HepG2 (cell line): ENCODE measurements around the gene FILIP1. TPM values are rescaled to one million over a fixed set of nuclear protein-coding genes. Genes with fewer than 3 reads are reported as not detected.

Experiments
- ATAC-seq: fragments of 200-7000 bp; cut with Tn5 transposase; 3 replicates; pipeline ENCODE4 v1.9.1; 2020; ENCODE audit warnings: mild to moderate bottlenecking, moderate library complexity
- BruUV-seq: library from RNA; stranded (reverse); fragments of 400-500 nt; replicated peaks from 2 replicates; lab custom pipeline; 2021; lab: Mats Ljungman, UMichigan
- CTCF ChIA-PET: fragments of 300-600 bp; formaldehyde crosslinking; extraction: SDS; loops from one replicate; lab custom pipeline; 2021; ENCODE audit warnings: low total read pairs, inconsistent platforms, low intra/inter-chr PET ratio; lab: Yijun Ruan, JAX
- POLR2A ChIA-PET: fragments of 350-600 bp; sonication (Branson Sonifier 250); formaldehyde crosslinking; loops from one replicate; lab custom pipeline; 2020; ENCODE audit warnings: antibody characterized with exemption, inconsistent platforms; lab: Yijun Ruan, JAX
- DNase-seq: peaks from one replicate; pipeline ENCODE4 v3.0.0-alpha.2; 2015; ENCODE audit warnings: low spot score
- FAIRE-seq: peaks from 3 replicates; lab custom pipeline; 2011; peaks lifted over from hg19 to GRCh38; lab: Jason Lieb, UNC
- H2AFZ ChIP-seq: one replicate; pipeline ENCODE4 v1.6.1; 2011; ENCODE audit warnings: low read length, inconsistent platforms
- H3K27ac ChIP-seq: fragments of 300-600 bp; 3 replicates; pipeline ENCODE4 v1.8.0; 2011; ENCODE audit warnings: mixed run types, mild to moderate bottlenecking, mixed read lengths, low read length, inconsistent platforms; ENCODE audit not compliant: insufficient read depth; ENCODE audit errors: extremely low read length
- H3K27me3 ChIP-seq, 2 experiments: fragments of 200-600 bp in 1 of 2; 2 replicates in 1 of 2; 3 replicates in 1 of 2; pipeline versions ENCODE4 v1.6.0 to v1.8.0; 2011; ENCODE audit warnings: low read length in 2 of 2, mild to moderate bottlenecking in 2 of 2, moderate library complexity in 2 of 2, inconsistent platforms in 1 of 2; ENCODE audit not compliant: insufficient read depth in 2 of 2, control insufficient read depth in 1 of 2
- H3K36me3 ChIP-seq, 2 experiments: fragments of 200-600 bp in 1 of 2; replicated peaks in 1 of 2; 2 replicates in 1 of 2; 3 replicates in 1 of 2; pipeline versions ENCODE4 v1.5.1 to v1.8.0; 2011; ENCODE audit warnings: low read length in 2 of 2, inconsistent platforms in 1 of 2; ENCODE audit not compliant: insufficient read depth in 2 of 2, control insufficient read depth in 1 of 2
- H3K4me1 ChIP-seq: 2 replicates; pipeline ENCODE4 v1.5.1; 2012; ENCODE audit warnings: low read length, inconsistent platforms; ENCODE audit not compliant: insufficient read depth
- H3K4me2 ChIP-seq: 2 replicates; pipeline ENCODE4 v1.6.0; 2011; ENCODE audit warnings: low read depth, low read length, inconsistent platforms
- H3K4me3 ChIP-seq, 3 experiments: fragments of 200-600 bp in 1 of 3; sonication (generic), shearing (Covaris generic) in 1 of 3; replicated peaks in 1 of 3; 2 replicates each; pipeline ENCODE4 v1.5.1; 2011 to 2016; ENCODE audit warnings: low read length in 3 of 3, inconsistent platforms in 2 of 3, low read depth in 2 of 3, mild to moderate bottlenecking in 2 of 3, control low read depth in 1 of 3, mixed read lengths in 1 of 3; ENCODE audit not compliant: insufficient read depth in 1 of 3
- H3K79me2 ChIP-seq: one replicate; pipeline ENCODE4 v1.6.1; 2011; ENCODE audit warnings: low read length, inconsistent platforms; ENCODE audit not compliant: insufficient read depth
- H3K9ac ChIP-seq: 2 replicates; pipeline ENCODE4 v1.6.0; 2011; ENCODE audit warnings: mild to moderate bottlenecking, low read depth, low read length, inconsistent platforms; ENCODE audit not compliant: insufficient read depth
- H3K9me3 ChIP-seq: 2 replicates; pipeline ENCODE4 v1.5.1; 2012; ENCODE audit warnings: mild to moderate bottlenecking, low read length
- H4K20me1 ChIP-seq: 2 replicates; pipeline ENCODE4 v1.6.0; 2011; ENCODE audit warnings: inconsistent platforms, mild to moderate bottlenecking, low read length, moderate library complexity; ENCODE audit not compliant: insufficient read depth
- ADNP ChIP-seq: sonication (generic); formaldehyde crosslinking; IDR thresholded peaks from 2 replicates; pipeline ENCODE4 v1.4.0; 2020; ENCODE audit warnings: missing genetic modification reagents
- ATRX ChIP-seq: sonication (generic); formaldehyde crosslinking; IDR thresholded peaks from 2 replicates; pipeline ENCODE4 v1.4.0; 2020; ENCODE audit warnings: missing genetic modification reagents, borderline replicate concordance
- CCAR2 ChIP-seq: fragments of 200-400 bp; formaldehyde crosslinking; optimal IDR thresholded peaks from 2 replicates; pipeline ENCODE3; 2018; ENCODE audit warnings: low read depth, mild to moderate bottlenecking, low read length, moderate library complexity
- HNRNPK ChIP-seq: fragments of 200-400 bp; formaldehyde crosslinking; IDR thresholded peaks from 2 replicates; pipeline ENCODE4 v1.6.1; 2018; ENCODE audit warnings: low read length, low read depth, moderate library complexity, mild to moderate bottlenecking; ENCODE audit not compliant: poor library complexity, severe bottlenecking
- JUNB ChIP-seq: sonication (generic); formaldehyde crosslinking; IDR thresholded peaks from 2 replicates; pipeline ENCODE4 v1.8.0; 2022; ENCODE audit warnings: missing genetic modification reagents, mild to moderate bottlenecking, borderline replicate concordance
- MEIS2 ChIP-seq: sonication (generic); formaldehyde crosslinking; IDR thresholded peaks from 2 replicates; pipeline ENCODE4 v1.9.0; 2021; ENCODE audit warnings: mild to moderate bottlenecking, missing genetic modification reagents
- NCOA1 ChIP-seq: sonication (generic); formaldehyde crosslinking; IDR thresholded peaks from 2 replicates; pipeline ENCODE4 v1.9.0; 2021; ENCODE audit warnings: missing genetic modification reagents
- STAG1 ChIP-seq: sonication (generic); formaldehyde crosslinking; IDR thresholded peaks from 2 replicates; pipeline ENCODE4 v1.4.0; 2020; ENCODE audit warnings: missing genetic modification reagents
- ZNF567 ChIP-seq: sonication (generic); formaldehyde crosslinking; IDR thresholded peaks from 2 replicates; pipeline ENCODE4 v1.8.1; 2023; ENCODE audit warnings: mild to moderate bottlenecking, missing genetic modification reagents, borderline replicate concordance
- ZNF674 ChIP-seq: sonication (generic); formaldehyde crosslinking; IDR thresholded peaks from 2 replicates; pipeline ENCODE4 v1.5.0; 2020; ENCODE audit warnings: low read depth, mild to moderate bottlenecking, missing genetic modification reagents
- ZNF781 ChIP-seq: sonication (generic); formaldehyde crosslinking; IDR thresholded peaks from 2 replicates; pipeline ENCODE4 v1.5.1; 2020; ENCODE audit warnings: borderline replicate concordance, mild to moderate bottlenecking, missing genetic modification reagents; ENCODE audit errors: not compliant biosample characterization
- ZNF790 ChIP-seq: sonication (generic); formaldehyde crosslinking; IDR thresholded peaks from 2 replicates; pipeline ENCODE4 v1.8.0; 2022; ENCODE audit warnings: missing genetic modification reagents, mild to moderate bottlenecking, borderline replicate concordance
- ZSCAN20 ChIP-seq: sonication (generic); formaldehyde crosslinking; IDR thresholded peaks from 2 replicates; pipeline ENCODE4 v1.4.0; 2020; ENCODE audit warnings: missing genetic modification reagents, mild to moderate bottlenecking, borderline replicate concordance
- ZSCAN22 ChIP-seq: sonication (generic); formaldehyde crosslinking; IDR thresholded peaks from 2 replicates; pipeline ENCODE4 v1.4.0; 2020; ENCODE audit warnings: mild to moderate bottlenecking, missing genetic modification reagents
- WGBS: methylation state at CpG from one replicate; pipeline ENCODE4 v1.1.6; 2017; ENCODE audit warnings: low lambda C conversion rate; 5-methylcytosine and 5-hydroxymethylcytosine counted together
- in situ Hi-C: cut with HindIII; loops from 2 replicates; pipeline ENCODE4 v1.10.0; 2017; ENCODE audit warnings: low pct_unique_long_range_greater_than_20kb; ENCODE audit not compliant: extremely low pct_ligation_motif_present
- intact Hi-C: fragments of 100-400 bp; cut with micrococcal nuclease; formaldehyde crosslinking; loops from one replicate; pipeline ENCODE4 v1.10.0; 2022; ENCODE audit not compliant: unreplicated experiment
- polyA plus RNA-seq, 8 experiments: library from polyadenylated mRNA; depleted of rRNA in 3 of 8; stranded (reverse) in 7 of 8; unstranded in 1 of 8; fragments of >200 nt; fragmentation: Illumina TruSeq in 4 of 8; extraction: Trizol in 4 of 8; gene quantifications; 2 replicates each; pipeline versions ENCODE4 v1.2.1 to v1.2.3, GENCODE V29; 2011 to 2016; ENCODE audit warnings: low read depth in 4 of 8, missing spikeins in 1 of 8, mixed read lengths in 1 of 8; ENCODE audit not compliant: insufficient read depth in 1 of 8
- total RNA-seq, 5 experiments: library from RNA; depleted of rRNA; stranded (reverse); fragments of >200 nt; fragmentation: Illumina TruSeq; extraction: Trizol; gene quantifications; 2 replicates each; pipeline ENCODE4 v1.2.3, GENCODE V29; 2016; ENCODE audit warnings: low read depth in 1 of 5
- TF ChIP-seq, protein P1 (sequence below): sonication (generic); formaldehyde crosslinking; IDR thresholded peaks from 2 replicates; pipeline ENCODE4 v1.8.0; 2022; ENCODE audit warnings: missing genetic modification reagents, mild to moderate bottlenecking, inconsistent platforms, borderline replicate concordance
- TF ChIP-seq, protein P2 (sequence below): sonication (generic); formaldehyde crosslinking; IDR thresholded peaks from 2 replicates; pipeline ENCODE4 v1.4.0; 2020; ENCODE audit warnings: missing genetic modification reagents

The FILIP1 gene
- total and polyA plus RNA-seq, 2 of the 13 experiments (the other 11 are each of a cell fraction or from before 2014, with no cell fraction given): not detected

DNA sequence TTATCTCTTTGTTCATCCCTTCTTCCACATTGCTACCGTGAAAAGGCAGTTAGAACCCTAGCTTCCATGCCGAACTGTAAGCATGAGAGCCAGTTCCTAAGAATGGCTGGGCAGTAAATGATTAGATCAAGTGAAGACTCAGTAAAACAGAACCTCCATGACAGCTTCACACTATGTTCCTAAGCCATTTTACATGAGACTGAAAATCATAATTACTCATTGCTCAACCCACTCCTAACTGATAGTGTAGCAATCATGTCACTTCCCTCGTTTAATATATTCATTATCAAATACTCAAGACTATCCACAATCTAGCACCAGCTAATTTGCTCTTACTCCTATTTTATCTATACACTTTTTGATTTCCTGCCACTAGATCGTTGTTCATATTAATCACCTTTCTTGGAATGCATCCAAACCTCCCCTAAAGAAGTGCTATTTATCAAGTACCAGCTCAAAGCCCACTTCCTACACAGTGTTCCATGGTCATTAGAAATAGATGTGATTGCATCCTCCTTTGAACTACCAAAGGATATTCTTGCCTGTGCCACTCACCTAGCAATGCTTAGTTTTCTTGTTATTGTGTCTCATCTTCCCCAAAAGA is 215.0 kb downstream of the FILIP1 start:
- WGBS: 92% methylated on average over 4 of the region's 4 CpGs
- Histone ChIP-seq H2AFZ (no peak overlapping the region), H3K9me3 (no peaks in the 10 kb centered on the region), H3K4me3 (no peak overlapping the region), H3K36me3 (peaks cover 0 to 3% of the 10 kb centered on the region in 2 experiments; a peak in 2 of 5 replicates), H3K4me2 (no peak overlapping the region; the same call in 1 of the 2 replicates), H3K4me1 (peaks cover 42% of the 10 kb centered on the region), H4K20me1 (peaks cover 13% of the 10 kb centered on the region), H3K9ac (no peak overlapping the region), H3K79me2 (peaks cover 92% of the 10 kb centered on the region), H3K27ac (no peak overlapping the region), H3K27me3 (no peaks in the 10 kb centered on the region; a peak in 1 of 5 replicates)
- TF ChIP-seq MEIS2 (CRISPR knock-in tag) (no peak), NCOA1 (no peak), JUNB (CRISPR knock-in tag) (no peak), ADNP (CRISPR knock-in tag) (no peak), ZSCAN20 (CRISPR knock-in tag) (no peak), ZNF790 (no peak), ZSCAN22 (no peak), CCAR2 (no peak), ZNF567 (CRISPR knock-in tag) (no peak), ZNF674 (CRISPR knock-in tag) (no peak), STAG1 (CRISPR knock-in tag) (no peak), HNRNPK (no peak), ZNF781 (CRISPR knock-in tag) (no peak), ATRX (CRISPR knock-in tag) (no peak)
- TF ChIP-seq, protein P1, sequence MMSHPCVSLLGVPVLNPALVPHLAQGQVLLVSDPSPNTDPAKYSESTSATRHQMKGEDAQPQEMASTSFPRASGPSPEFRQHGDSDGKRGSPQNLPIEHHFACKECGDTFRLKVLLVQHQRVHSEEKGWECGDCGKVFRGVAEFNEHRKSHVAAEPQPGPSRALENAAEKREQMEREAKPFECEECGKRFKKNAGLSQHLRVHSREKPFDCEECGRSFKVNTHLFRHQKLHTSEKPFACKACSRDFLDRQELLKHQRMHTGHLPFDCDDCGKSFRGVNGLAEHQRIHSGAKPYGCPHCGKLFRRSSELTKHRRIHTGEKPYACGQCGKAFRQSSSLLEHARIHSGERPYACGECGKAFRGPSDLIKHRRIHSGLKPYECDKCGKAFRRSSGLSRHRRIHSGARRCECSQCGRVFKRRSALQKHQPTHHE: no peak
- TF ChIP-seq, protein P2, sequence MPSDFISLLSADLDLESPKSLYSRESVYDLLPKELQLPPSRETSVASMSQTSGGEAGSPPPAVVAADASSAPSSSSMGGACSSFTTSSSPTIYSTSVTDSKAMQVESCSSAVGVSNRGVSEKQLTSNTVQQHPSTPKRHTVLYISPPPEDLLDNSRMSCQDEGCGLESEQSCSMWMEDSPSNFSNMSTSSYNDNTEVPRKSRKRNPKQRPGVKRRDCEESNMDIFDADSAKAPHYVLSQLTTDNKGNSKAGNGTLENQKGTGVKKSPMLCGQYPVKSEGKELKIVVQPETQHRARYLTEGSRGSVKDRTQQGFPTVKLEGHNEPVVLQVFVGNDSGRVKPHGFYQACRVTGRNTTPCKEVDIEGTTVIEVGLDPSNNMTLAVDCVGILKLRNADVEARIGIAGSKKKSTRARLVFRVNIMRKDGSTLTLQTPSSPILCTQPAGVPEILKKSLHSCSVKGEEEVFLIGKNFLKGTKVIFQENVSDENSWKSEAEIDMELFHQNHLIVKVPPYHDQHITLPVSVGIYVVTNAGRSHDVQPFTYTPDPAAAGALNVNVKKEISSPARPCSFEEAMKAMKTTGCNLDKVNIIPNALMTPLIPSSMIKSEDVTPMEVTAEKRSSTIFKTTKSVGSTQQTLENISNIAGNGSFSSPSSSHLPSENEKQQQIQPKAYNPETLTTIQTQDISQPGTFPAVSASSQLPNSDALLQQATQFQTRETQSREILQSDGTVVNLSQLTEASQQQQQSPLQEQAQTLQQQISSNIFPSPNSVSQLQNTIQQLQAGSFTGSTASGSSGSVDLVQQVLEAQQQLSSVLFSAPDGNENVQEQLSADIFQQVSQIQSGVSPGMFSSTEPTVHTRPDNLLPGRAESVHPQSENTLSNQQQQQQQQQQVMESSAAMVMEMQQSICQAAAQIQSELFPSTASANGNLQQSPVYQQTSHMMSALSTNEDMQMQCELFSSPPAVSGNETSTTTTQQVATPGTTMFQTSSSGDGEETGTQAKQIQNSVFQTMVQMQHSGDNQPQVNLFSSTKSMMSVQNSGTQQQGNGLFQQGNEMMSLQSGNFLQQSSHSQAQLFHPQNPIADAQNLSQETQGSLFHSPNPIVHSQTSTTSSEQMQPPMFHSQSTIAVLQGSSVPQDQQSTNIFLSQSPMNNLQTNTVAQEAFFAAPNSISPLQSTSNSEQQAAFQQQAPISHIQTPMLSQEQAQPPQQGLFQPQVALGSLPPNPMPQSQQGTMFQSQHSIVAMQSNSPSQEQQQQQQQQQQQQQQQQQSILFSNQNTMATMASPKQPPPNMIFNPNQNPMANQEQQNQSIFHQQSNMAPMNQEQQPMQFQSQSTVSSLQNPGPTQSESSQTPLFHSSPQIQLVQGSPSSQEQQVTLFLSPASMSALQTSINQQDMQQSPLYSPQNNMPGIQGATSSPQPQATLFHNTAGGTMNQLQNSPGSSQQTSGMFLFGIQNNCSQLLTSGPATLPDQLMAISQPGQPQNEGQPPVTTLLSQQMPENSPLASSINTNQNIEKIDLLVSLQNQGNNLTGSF: no peak
- in situ Hi-C loops (no loop called here), intact Hi-C loops (no loop called here)
- no peak for DNase-seq
- ATAC-seq: no peak
- no TSS peak for BruUV-seq
- POLR2A ChIA-PET: interaction anchor here (1.2 to 1.5 kb wide), 2 partner anchors 35 to 323 kb away, joined by 3 to 6 read pairs; partner anchors contain the start of genes COX7A2 and SENP6
- CTCF ChIA-PET: no interaction called here
- FAIRE-seq: no peak
